ENCODE data around the gene MRPS30.

DNA sequence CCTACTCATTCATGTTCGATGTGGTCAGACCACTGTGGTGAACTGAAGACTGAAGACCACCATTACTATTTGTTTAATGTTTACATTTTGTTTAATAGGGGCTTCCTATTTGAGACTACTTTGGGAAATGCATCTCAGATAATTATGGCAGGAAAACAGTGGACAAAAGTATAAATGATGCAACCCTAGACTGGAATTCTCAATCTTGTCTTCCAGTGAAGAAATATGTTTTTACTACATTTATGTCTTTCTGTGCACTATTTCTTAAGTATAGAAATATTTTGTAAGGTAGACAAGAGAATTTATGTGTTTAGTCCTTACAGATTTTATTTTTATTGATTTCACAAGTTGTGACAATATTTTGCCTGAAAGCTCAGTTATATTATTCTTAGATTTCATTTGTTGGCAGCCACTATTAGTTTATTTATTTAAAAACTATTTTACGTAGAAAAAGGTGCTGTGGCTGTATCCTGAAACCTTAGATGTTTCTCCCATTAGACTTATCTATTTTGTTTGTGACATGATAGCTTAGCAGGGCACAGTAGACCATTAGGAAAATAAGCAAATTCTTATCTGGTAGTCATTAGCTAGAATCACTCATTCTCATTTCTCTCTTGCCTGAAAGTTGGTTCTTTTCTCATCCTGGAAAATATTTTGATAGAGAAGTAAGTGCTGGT lies 39.4 kb upstream of the MRPS30 start:
- TF ChIP-seq CTCF (IDR thresholded peaks at IDR 0.05) (no peak), POLR2A (IDR thresholded peaks at IDR 0.05) (no peak)
